Astrocyte (in vitro differentiated cells and primary cell): ENCODE measurements around the gene AP1G2. TPM values are rescaled to one million over a fixed set of nuclear protein-coding genes. Genes with fewer than 3 reads are reported as not detected.
A peak's percentile ranks its signal among the peaks of the same experiment; 100 is the strongest.

Experiments used
- DNase-seq: peaks from one replicate; pipeline ENCODE4 v3.0.0-alpha.2; 2010; ENCODE audit warnings: low read depth
- FAIRE-seq: peaks from 2 replicates; lab custom pipeline; 2011; peaks lifted over from hg19 to GRCh38; lab: Jason Lieb, UNC
- H2AFZ ChIP-seq: 2 replicates; pipeline ENCODE4 v1.6.0; 2012; ENCODE audit warnings: low read depth, low read length, inconsistent platforms
- H3K27ac ChIP-seq: 2 replicates; pipeline ENCODE4 v1.5.1; 2011; ENCODE audit warnings: low read depth, low read length, inconsistent platforms
- H3K27me3 ChIP-seq: 2 replicates; pipeline ENCODE4 v1.6.0; 2011; ENCODE audit warnings: low read length, inconsistent platforms; ENCODE audit not compliant: insufficient read depth
- H3K36me3 ChIP-seq: 2 replicates; pipeline ENCODE4 v1.5.1; 2011; ENCODE audit warnings: low read length, inconsistent platforms; ENCODE audit not compliant: insufficient read depth
- H3K4me1 ChIP-seq: 2 replicates; pipeline ENCODE4 v1.5.1; 2011; ENCODE audit warnings: low read length, inconsistent platforms; ENCODE audit not compliant: insufficient read depth
- H3K4me2 ChIP-seq: 2 replicates; pipeline ENCODE4 v1.6.0; 2012; ENCODE audit warnings: low read length, inconsistent platforms
- H3K4me3 ChIP-seq: 2 replicates; pipeline ENCODE4 v1.5.1; 2011; ENCODE audit warnings: low read depth, mild to moderate bottlenecking, low read length, inconsistent platforms; ENCODE audit not compliant: insufficient read depth
- H3K79me2 ChIP-seq: 2 replicates; pipeline ENCODE4 v1.6.0; 2012; ENCODE audit warnings: mild to moderate bottlenecking, low read length, inconsistent platforms; ENCODE audit not compliant: insufficient read depth
- H3K9ac ChIP-seq: 2 replicates; pipeline ENCODE4 v1.6.0; 2012; ENCODE audit warnings: mild to moderate bottlenecking, low read length, inconsistent platforms
- H3K9me3 ChIP-seq: 2 replicates; pipeline ENCODE4 v1.5.1; 2012; ENCODE audit warnings: low read depth, mild to moderate bottlenecking, low read length, inconsistent platforms; ENCODE audit not compliant: insufficient read depth
- H4K20me1 ChIP-seq: 2 replicates; pipeline ENCODE4 v1.6.0; 2012; ENCODE audit warnings: low read length, inconsistent platforms; ENCODE audit not compliant: insufficient read depth
- H3K27ac Mint-ChIP-seq: one replicate; pipeline ENCODE4 v1.8.0; 2021; ENCODE audit warnings: mild to moderate bottlenecking, mixed read lengths; ENCODE audit not compliant: unreplicated experiment
- H3K27me3 Mint-ChIP-seq: one replicate; pipeline ENCODE4 v1.8.0; 2021; ENCODE audit warnings: low read depth, mixed read lengths; ENCODE audit not compliant: unreplicated experiment
- H3K36me3 Mint-ChIP-seq: one replicate; pipeline ENCODE4 v1.8.0; 2021; ENCODE audit warnings: low read depth, mixed read lengths; ENCODE audit not compliant: unreplicated experiment
- H3K4me1 Mint-ChIP-seq: one replicate; pipeline ENCODE4 v1.8.0; 2021; ENCODE audit warnings: low read depth, mixed read lengths; ENCODE audit not compliant: unreplicated experiment
- H3K4me3 Mint-ChIP-seq: one replicate; pipeline ENCODE4 v1.8.0; 2021; ENCODE audit warnings: mild to moderate bottlenecking, moderate library complexity, mixed read lengths; ENCODE audit not compliant: unreplicated experiment
- H3K9me3 Mint-ChIP-seq: one replicate; pipeline ENCODE4 v1.8.0; 2021; ENCODE audit warnings: mild to moderate bottlenecking, mixed read lengths; ENCODE audit not compliant: unreplicated experiment
- CTCF ChIP-seq: IDR thresholded peaks from 2 replicates; pipeline ENCODE4 v1.5.1; 2011; ENCODE audit warnings: low read depth, mild to moderate bottlenecking, inconsistent platforms, low read length, moderate library complexity; ENCODE audit not compliant: insufficient read depth
- EZH2 ChIP-seq: IDR thresholded peaks from 2 replicates; pipeline ENCODE4 v1.6.1; 2012; ENCODE audit warnings: mild to moderate bottlenecking, low read length, inconsistent platforms; ENCODE audit not compliant: insufficient read depth
- total RNA-seq: library from RNA; stranded (reverse); gene quantifications from 2 replicates; pipeline ENCODE4 v1.2.1, GENCODE V29; 2021

Gene AP1G2
- total RNA-seq, 1 donor from 2014 or later = 80.9 TPM

- Mint-ChIP-seq H3K4me3 (no peak overlapping the region), H3K4me1 (peaks cover 9% of the 10 kb centered on the region), H3K9me3 (no peaks in the 10 kb centered on the region), H3K27me3 (no peaks in the 10 kb centered on the region), H3K27ac (no peak overlapping the region), H3K36me3 (peaks cover 51% of the 10 kb centered on the region)
- Histone ChIP-seq H3K9ac (no peak overlapping the region), H3K27ac (no peak overlapping the region), H3K4me3 (no peak overlapping the region), H2AFZ (no peak overlapping the region), H3K27me3 (no peaks in the 10 kb centered on the region), H3K4me1 (no peaks in the 10 kb centered on the region), H4K20me1 (no peaks in the 10 kb centered on the region), H3K9me3 (no peaks in the 10 kb centered on the region), H3K36me3 (no peaks in the 10 kb centered on the region), H3K4me2 (no peak overlapping the region), H3K79me2 (no peaks in the 10 kb centered on the region)
- no peak for TF ChIP-seq CTCF
- no peak for TF ChIP-seq EZH2
- DNase-seq (no peak), FAIRE-seq (no peak)
These were observed 38.6 kb downstream of the AP1G2 start for GRCh38 chr14:23529016-23529415.

- H3K27ac ChIP-seq = no peak overlapping the region
- Mint-ChIP-seq H3K4me3 (no peak overlapping the region), H3K4me1 (peaks cover 9% of the 10 kb centered on the region), H3K9me3 (no peaks in the 10 kb centered on the region), H3K27ac (no peak overlapping the region), H3K27me3 (no peaks in the 10 kb centered on the region), H3K36me3 (peaks cover 48% of the 10 kb centered on the region)
- FAIRE-seq (no peak), DNase-seq (no peak)
- H3K4me2 ChIP-seq = no peak overlapping the region
- no peaks in the 10 kb centered on the region for H3K79me2 ChIP-seq
- no peak overlapping the region for H3K9ac ChIP-seq
- H3K27me3 ChIP-seq = no peaks in the 10 kb centered on the region
- H3K9me3 ChIP-seq = no peaks in the 10 kb centered on the region
- H4K20me1 ChIP-seq = no peaks in the 10 kb centered on the region
- no peak overlapping the region for H3K4me3 ChIP-seq
- TF ChIP-seq EZH2 = no peak
- TF ChIP-seq CTCF = peak; percentile 11
- H2AFZ ChIP-seq = no peak overlapping the region
- H3K36me3 ChIP-seq = no peaks in the 10 kb centered on the region
- H3K4me1 ChIP-seq = no peaks in the 10 kb centered on the region
These were observed 39.0 kb downstream of the AP1G2 start for GRCh38 chr14:23528555-23528954.

- H4K20me1 ChIP-seq = no peaks in the 10 kb centered on the region
- H3K4me1 ChIP-seq = no peaks in the 10 kb centered on the region
- peaks cover 38% of the 10 kb centered on the region for H3K36me3 Mint-ChIP-seq
- no peak overlapping the region for H2AFZ ChIP-seq
- H3K9me3 Mint-ChIP-seq = peaks cover 2% of the 10 kb centered on the region
- H3K27me3 Mint-ChIP-seq = no peaks in the 10 kb centered on the region
- H3K36me3 ChIP-seq = no peaks in the 10 kb centered on the region
- FAIRE-seq (no peak), DNase-seq (no peak)
- no peak overlapping the region for H3K4me3 ChIP-seq
- no peak overlapping the region for H3K27ac Mint-ChIP-seq
- no peak overlapping the region for H3K4me3 Mint-ChIP-seq
- no peak for TF ChIP-seq CTCF
- no peak for TF ChIP-seq EZH2
- peaks cover 6% of the 10 kb centered on the region for H3K4me1 Mint-ChIP-seq
- H3K9me3 ChIP-seq = no peaks in the 10 kb centered on the region
- no peak overlapping the region for H3K27ac ChIP-seq
- H3K27me3 ChIP-seq = no peaks in the 10 kb centered on the region
- no peak overlapping the region for H3K4me2 ChIP-seq
- H3K79me2 ChIP-seq = no peaks in the 10 kb centered on the region
- no peak overlapping the region for H3K9ac ChIP-seq
These were observed 42.0 kb downstream of the AP1G2 start for GRCh38 chr14:23525611-23526010.
